Measurements from ENCODE around the gene RAB23.

Gene RAB23

DNA sequence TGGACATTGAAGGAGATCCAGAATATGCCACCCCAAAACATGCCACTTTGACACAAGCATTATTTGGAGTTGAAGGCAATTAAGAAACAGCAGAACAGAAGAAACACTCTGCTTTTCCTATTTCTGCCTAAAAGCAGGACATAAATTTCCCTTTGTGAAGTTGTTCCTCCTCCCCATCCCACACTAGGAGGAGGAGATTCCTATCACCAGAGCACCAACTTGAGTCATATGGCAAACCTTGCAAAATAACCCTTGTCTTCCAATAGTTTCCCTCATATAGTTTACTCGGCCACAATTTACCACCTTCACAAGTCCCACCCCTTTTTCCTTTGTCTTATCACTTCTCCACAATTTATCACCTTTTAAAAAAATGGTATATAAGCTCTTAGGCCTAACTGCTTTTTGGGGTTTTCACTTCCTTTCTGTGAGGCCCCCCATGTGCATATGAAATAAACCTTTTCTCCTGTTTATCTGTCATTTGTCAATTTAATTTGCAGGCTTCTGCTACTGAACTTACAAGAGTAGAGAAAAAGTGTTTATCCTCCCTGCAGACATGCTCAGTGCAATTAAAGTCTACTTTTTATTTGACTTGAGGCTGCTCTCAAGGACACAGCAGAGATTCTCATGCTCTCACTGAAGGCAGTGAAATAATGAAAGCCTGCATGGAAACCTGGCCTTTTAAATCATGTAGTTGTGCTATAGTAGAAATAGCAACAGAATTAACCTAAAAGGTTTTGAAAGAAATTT lies 2.8 kb upstream of the RAB23 start:
- Histone ChIP-seq H3K9me3 (ENCODE audit: control insufficient read depth, insufficient read depth, low read length) (no peaks in the 10 kb centered on the region), H3K9ac (ENCODE audit: low read depth, low read length) (no peak overlapping the region)

DNA sequence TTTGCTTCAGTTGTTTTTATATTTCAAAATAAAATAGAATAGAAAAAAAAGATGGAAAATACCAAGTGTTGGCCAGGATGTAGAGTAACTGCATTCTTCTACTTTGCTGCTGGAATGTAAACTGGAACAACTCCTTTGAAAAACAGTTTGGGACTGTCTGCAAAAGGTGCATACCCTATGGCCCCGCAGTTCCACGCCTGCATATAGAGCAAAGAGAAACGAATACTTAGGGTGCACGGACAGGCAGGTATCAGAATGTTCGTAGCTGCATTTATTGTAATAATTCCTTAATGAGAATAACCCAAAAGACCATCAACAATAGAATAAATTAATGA lies 603 bp upstream of the RAB23 start:
- peaks cover 4% of the 10 kb centered on the region for H3K4me1 ChIP-seq (ENCODE audit: control insufficient read depth, insufficient read depth, low read length)
- H3K9ac ChIP-seq (ENCODE audit: low read depth, low read length): peak overlapping the region; percentile 77
- H3K4me3 ChIP-seq (ENCODE audit: low read depth, low read length): peak overlapping the region; percentile 91
- no peaks in the 10 kb centered on the region for H3K9me3 ChIP-seq (ENCODE audit: control insufficient read depth, insufficient read depth, low read length)
- no peaks in the 10 kb centered on the region for H3K36me3 ChIP-seq (ENCODE audit: control insufficient read depth, insufficient read depth, low read length)
- H3K27me3 ChIP-seq (ENCODE audit: control insufficient read depth, insufficient read depth, low read length): no peaks in the 10 kb centered on the region

More for the DNA sequence above, 2.8 kb upstream of the RAB23 start:
- Histone ChIP-seq H3K27me3 (ENCODE audit: control insufficient read depth, insufficient read depth, low read length) (no peaks in the 10 kb centered on the region), H3K4me3 (ENCODE audit: low read depth, low read length) (no peak overlapping the region), H3K4me1 (ENCODE audit: control insufficient read depth, insufficient read depth, low read length) (peaks cover 4% of the 10 kb centered on the region), H3K36me3 (ENCODE audit: control insufficient read depth, insufficient read depth, low read length) (no peaks in the 10 kb centered on the region)

DNA sequence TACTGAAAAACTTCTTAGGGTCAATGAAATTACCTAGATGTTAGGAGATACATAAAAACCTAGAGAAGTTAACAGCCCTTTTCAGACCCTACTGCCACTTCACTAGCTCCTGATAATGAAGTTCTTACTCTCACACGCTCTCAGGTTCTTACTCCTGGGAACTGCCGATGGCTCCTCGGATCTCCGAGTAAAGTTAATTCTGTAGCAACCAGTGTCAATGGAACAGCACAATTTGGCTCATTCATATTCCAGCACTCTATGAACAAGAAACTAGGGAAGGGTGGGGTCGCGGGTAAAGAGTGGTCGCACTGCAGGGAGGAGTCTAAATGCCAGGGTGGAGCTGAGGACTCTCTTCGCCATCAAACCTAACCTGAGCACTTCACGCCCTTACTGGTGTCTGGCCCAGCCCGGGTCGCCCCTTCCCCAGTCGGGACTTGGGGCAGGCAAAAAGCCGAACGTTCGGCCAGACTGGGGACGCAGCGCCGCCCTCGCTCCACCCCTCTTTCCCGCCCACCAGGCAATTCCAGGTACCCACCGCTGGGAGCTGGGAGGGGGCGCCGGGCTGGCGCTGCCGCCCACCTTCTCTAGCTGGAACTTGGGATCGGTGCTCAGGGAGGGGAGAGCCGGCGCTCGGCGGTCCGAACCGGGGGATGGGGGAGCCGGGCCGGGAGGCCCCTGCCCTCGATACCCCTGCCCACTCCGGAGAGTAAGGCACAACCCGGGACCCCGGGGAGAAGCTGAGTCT lies 744 bp downstream of the RAB23 start:
- Histone ChIP-seq H3K27me3 (ENCODE audit: control insufficient read depth, insufficient read depth, low read length) (no peaks in the 10 kb centered on the region), H3K4me1 (ENCODE audit: control insufficient read depth, insufficient read depth, low read length) (peaks cover 4% of the 10 kb centered on the region), H3K9me3 (ENCODE audit: control insufficient read depth, insufficient read depth, low read length) (no peaks in the 10 kb centered on the region), H3K9ac (ENCODE audit: low read depth, low read length) (peak overlapping the region; percentile 83), H3K4me3 (ENCODE audit: low read depth, low read length) (peak overlapping the region; percentile 91), H3K36me3 (ENCODE audit: control insufficient read depth, insufficient read depth, low read length) (no peaks in the 10 kb centered on the region)

DNA sequence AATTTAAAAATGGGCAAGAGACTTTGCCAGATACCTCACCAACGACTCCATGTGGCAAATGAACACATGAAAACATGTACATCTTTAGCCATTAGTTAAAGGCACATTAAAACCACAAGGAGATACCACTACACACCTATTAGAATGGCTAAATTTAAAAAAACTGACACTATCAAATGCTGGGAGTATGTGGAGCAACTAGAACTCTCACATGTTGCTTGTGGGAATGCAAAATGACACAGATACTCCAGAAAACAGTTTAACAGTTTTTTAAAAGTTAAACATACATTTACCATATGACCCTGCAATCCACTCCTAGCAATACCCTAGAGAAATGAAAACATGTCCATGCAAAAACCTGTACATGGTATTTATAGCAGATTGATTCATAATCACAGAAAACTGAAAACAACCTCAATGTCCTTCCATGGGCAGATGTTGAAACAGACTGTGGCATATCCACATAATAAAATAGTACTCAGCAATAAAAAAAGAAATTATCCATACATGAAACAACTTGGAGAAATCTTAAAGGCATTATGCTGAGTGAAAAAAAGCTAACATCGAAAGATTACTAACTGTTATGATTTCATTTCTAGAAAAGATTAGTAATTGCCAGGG lies 1.9 kb downstream of the RAB23 start:
- Histone ChIP-seq H3K4me1 (ENCODE audit: control insufficient read depth, insufficient read depth, low read length) (peaks cover 4% of the 10 kb centered on the region), H3K9ac (ENCODE audit: low read depth, low read length) (no peak overlapping the region), H3K4me3 (ENCODE audit: low read depth, low read length) (no peak overlapping the region), H3K36me3 (ENCODE audit: control insufficient read depth, insufficient read depth, low read length) (no peaks in the 10 kb centered on the region), H3K9me3 (ENCODE audit: control insufficient read depth, insufficient read depth, low read length) (no peaks in the 10 kb centered on the region), H3K27me3 (ENCODE audit: control insufficient read depth, insufficient read depth, low read length) (no peaks in the 10 kb centered on the region)

DNA sequence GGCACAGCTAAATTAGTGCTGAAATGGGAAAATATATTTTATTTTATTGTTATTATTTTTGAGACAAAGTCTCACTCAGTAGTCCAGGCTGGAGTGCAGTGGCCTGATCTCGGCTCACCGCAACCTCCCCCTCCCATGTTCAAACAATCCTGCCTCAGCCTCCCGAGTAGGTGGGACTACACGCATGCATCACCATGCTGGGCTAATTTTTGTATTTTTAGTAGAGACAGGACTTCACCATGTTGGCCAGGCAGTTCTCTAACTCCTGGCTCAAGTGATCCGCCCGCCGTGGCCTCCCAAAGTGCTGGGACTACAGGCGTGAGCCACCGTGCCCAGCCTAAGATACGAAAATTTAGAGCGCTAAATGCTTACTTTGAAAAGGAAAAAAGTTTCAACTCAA lies 4.8 kb downstream of the RAB23 start:
- Histone ChIP-seq H3K9me3 (ENCODE audit: control insufficient read depth, insufficient read depth, low read length) (no peaks in the 10 kb centered on the region), H3K4me3 (ENCODE audit: low read depth, low read length) (no peak overlapping the region), H3K36me3 (ENCODE audit: control insufficient read depth, insufficient read depth, low read length) (no peaks in the 10 kb centered on the region), H3K4me1 (ENCODE audit: control insufficient read depth, insufficient read depth, low read length) (peaks cover 2% of the 10 kb centered on the region), H3K27me3 (ENCODE audit: control insufficient read depth, insufficient read depth, low read length) (no peaks in the 10 kb centered on the region), H3K9ac (ENCODE audit: low read depth, low read length) (no peak overlapping the region)

DNA sequence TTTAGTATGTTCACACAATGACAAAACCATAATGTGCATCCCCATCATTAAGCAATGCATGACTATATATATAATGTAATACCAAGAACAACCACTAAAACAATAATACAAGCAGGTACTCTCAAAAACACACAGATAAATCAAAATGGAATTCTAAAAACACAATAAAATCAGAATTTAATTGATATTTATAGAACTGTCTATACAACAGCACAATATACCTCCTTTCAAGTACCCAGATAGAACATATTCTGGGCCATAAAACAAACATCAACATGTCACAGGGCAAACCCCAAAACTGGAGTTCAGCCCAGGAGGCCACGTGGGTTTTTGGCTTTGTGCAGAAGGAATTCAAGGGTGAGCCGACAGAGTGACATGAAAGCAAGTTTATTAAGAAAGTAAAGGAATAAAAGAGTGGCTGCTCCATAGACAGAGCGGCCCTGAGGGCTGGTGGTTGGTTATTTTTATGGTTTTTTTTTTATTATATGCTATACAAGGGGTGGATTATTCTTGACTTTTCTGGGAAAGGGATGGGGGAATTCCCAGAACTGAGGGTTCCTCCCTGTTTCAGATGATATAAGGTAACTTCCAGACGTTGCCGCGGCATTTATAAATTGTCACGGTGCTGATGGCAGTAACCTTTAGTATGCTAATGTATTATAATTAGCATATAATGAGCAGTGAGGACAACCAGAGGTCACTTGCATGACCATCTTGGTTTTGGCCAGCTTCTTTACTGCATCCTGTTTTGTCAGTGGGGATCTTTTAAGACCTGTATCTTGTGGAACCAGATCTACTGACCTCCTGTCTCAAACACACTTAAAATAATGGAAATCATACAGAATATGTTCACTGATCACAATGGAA lies 5.6 kb downstream of the RAB23 start:
- H3K9ac ChIP-seq (ENCODE audit: low read depth, low read length): no peak overlapping the region
- peaks cover 2% of the 10 kb centered on the region for H3K4me1 ChIP-seq (ENCODE audit: control insufficient read depth, insufficient read depth, low read length)
- no peaks in the 10 kb centered on the region for H3K9me3 ChIP-seq (ENCODE audit: control insufficient read depth, insufficient read depth, low read length)
- no peaks in the 10 kb centered on the region for H3K27me3 ChIP-seq (ENCODE audit: control insufficient read depth, insufficient read depth, low read length)
- no peak overlapping the region for H3K4me3 ChIP-seq (ENCODE audit: low read depth, low read length)
- H3K36me3 ChIP-seq (ENCODE audit: control insufficient read depth, insufficient read depth, low read length): no peaks in the 10 kb centered on the region

DNA sequence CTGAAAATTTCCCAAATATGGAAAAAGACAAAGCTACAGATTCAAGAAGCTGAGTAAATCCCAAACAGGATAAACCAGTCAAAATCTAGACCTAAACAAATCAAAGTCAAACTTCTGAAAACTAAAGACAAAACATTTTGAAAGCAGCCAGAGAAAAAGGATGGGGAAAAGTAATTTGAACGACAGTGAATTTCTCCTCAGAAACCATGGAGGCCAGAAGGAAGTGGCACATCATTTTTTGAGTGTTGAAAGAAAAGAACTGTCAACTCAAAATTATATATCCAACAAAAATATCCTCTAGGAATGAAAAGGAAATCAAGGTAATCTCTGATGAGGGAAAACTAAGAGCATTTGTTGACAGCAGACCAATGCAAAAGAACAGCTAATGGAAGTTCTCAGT lies 6.8 kb downstream of the RAB23 start:
- no peaks in the 10 kb centered on the region for H3K36me3 ChIP-seq (ENCODE audit: control insufficient read depth, insufficient read depth, low read length)
- H3K9ac ChIP-seq (ENCODE audit: low read depth, low read length): no peak overlapping the region
- no peaks in the 10 kb centered on the region for H3K27me3 ChIP-seq (ENCODE audit: control insufficient read depth, insufficient read depth, low read length)
- no peaks in the 10 kb centered on the region for H3K4me1 ChIP-seq (ENCODE audit: control insufficient read depth, insufficient read depth, low read length)
- H3K4me3 ChIP-seq (ENCODE audit: low read depth, low read length): no peak overlapping the region
- H3K9me3 ChIP-seq (ENCODE audit: control insufficient read depth, insufficient read depth, low read length): no peaks in the 10 kb centered on the region

DNA sequence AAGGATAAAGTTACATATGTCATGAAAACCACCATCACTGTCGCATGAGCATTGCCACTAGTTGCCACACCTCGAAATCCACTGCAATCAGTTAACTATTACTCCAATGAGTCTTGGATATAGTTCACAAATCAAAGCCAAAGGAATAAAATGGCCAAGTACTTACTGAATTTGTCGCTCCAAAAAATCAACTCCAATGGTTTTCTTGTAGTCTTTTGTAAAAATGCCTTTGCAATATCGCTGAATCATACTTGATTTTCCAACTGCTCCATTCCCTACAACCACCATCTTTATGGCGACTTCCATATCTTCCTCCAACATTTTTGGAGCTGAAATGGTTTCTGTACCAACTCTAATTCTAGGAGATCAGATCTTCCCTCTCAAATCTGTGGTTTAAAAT lies 12.0 kb downstream of the RAB23 start:
- H3K36me3 ChIP-seq (ENCODE audit: control insufficient read depth, insufficient read depth, low read length): no peaks in the 10 kb centered on the region
- no peaks in the 10 kb centered on the region for H3K27me3 ChIP-seq (ENCODE audit: control insufficient read depth, insufficient read depth, low read length)
- H3K9me3 ChIP-seq (ENCODE audit: control insufficient read depth, insufficient read depth, low read length): no peaks in the 10 kb centered on the region
- H3K9ac ChIP-seq (ENCODE audit: low read depth, low read length): no peak overlapping the region
- peaks cover 5% of the 10 kb centered on the region for H3K4me1 ChIP-seq (ENCODE audit: control insufficient read depth, insufficient read depth, low read length)
- no peak overlapping the region for H3K4me3 ChIP-seq (ENCODE audit: low read depth, low read length)

DNA sequence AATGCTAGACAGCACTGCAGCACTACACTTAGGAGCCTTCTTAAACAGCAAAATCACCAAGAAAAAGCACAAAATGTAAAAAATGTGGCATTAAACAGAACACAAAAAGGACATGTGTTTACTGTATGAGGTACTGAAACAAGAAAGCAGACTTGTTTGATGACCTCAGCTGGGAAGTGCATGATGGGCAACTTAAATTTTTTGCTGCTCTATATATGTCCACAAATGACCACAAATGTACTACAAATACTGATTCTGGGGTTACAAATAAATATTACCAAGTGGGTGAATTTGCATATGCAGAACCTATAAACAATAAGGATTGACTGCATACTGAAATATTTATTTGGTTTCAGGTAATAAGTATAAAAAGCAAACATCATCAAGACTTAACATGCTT lies 13.1 kb downstream of the RAB23 start:
- H3K27me3 ChIP-seq (ENCODE audit: control insufficient read depth, insufficient read depth, low read length): no peaks in the 10 kb centered on the region
- H3K36me3 ChIP-seq (ENCODE audit: control insufficient read depth, insufficient read depth, low read length): no peaks in the 10 kb centered on the region
- no peaks in the 10 kb centered on the region for H3K9me3 ChIP-seq (ENCODE audit: control insufficient read depth, insufficient read depth, low read length)
- no peak overlapping the region for H3K9ac ChIP-seq (ENCODE audit: low read depth, low read length)
- no peak overlapping the region for H3K4me3 ChIP-seq (ENCODE audit: low read depth, low read length)
- peaks cover 5% of the 10 kb centered on the region for H3K4me1 ChIP-seq (ENCODE audit: control insufficient read depth, insufficient read depth, low read length)

DNA sequence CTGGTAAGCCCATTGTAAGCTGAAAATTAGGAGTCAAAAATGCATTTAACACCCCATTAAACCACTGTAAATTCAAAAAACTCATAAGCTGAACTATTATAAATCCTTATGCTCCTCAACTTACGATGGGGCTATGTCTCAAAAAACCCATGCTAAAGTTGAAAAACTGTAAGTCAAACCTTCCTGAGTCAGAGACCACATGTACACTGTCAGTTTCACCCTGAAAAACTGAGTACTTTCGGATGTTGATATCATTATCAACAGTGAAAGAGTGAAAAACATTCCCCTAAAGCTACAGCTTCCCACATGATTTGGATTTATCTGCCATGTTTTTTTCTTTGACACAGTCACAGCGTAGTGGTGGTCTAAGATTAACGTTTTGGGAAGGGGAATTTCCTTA lies 14.2 kb downstream of the RAB23 start:
- Histone ChIP-seq H3K27me3 (ENCODE audit: control insufficient read depth, insufficient read depth, low read length) (no peaks in the 10 kb centered on the region), H3K4me1 (ENCODE audit: control insufficient read depth, insufficient read depth, low read length) (peaks cover 5% of the 10 kb centered on the region), H3K36me3 (ENCODE audit: control insufficient read depth, insufficient read depth, low read length) (no peaks in the 10 kb centered on the region), H3K9ac (ENCODE audit: low read depth, low read length) (no peak overlapping the region), H3K9me3 (ENCODE audit: control insufficient read depth, insufficient read depth, low read length) (no peaks in the 10 kb centered on the region), H3K4me3 (ENCODE audit: low read depth, low read length) (no peak overlapping the region)

DNA sequence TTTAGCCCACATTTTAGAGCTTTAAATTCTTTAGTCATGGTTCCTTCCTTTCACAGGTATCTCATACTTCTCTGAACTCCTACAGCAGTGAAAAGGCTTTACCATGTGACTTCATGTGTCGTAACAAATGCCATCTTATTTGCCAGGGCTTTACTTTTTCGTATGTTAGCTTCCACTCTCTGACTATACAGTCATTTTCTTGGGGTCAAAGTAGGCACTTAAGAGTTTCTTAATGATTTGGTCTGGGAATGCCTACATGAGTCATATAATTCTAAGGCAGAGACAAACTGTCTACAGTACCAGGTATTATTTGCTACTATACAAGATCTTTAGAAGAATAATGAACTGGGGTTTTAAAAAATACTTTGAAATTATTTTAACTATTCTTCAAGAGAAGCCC lies 15.0 kb downstream of the RAB23 start:
- no peaks in the 10 kb centered on the region for H3K27me3 ChIP-seq (ENCODE audit: control insufficient read depth, insufficient read depth, low read length)
- no peak overlapping the region for H3K9ac ChIP-seq (ENCODE audit: low read depth, low read length)
- peaks cover 5% of the 10 kb centered on the region for H3K4me1 ChIP-seq (ENCODE audit: control insufficient read depth, insufficient read depth, low read length)
- no peaks in the 10 kb centered on the region for H3K9me3 ChIP-seq (ENCODE audit: control insufficient read depth, insufficient read depth, low read length)
- H3K4me3 ChIP-seq (ENCODE audit: low read depth, low read length): no peak overlapping the region
- no peaks in the 10 kb centered on the region for H3K36me3 ChIP-seq (ENCODE audit: control insufficient read depth, insufficient read depth, low read length)
